MM.1S (cell line): ENCODE data around the gene STX3.

Source experiments
- DNase-seq: peaks from one replicate; pipeline ENCODE4 v3.0.0-alpha.2; 2015
- H2AFZ ChIP-seq: fragments of 300-600 bp; sonication (generic); 2 replicates; pipeline ENCODE4 v1.6.0; 2016; ENCODE audit warnings: antibody characterized with exemption, low read length
- H3F3A ChIP-seq: fragments of 300-600 bp; sonication (generic); 2 replicates; pipeline ENCODE4 v1.6.1; 2016; ENCODE audit warnings: mild to moderate bottlenecking, antibody characterized with exemption, low read length, moderate library complexity, mixed read lengths; ENCODE audit not compliant: insufficient read depth
- H3K27ac ChIP-seq: fragments of 300-600 bp; sonication (generic); 2 replicates; pipeline ENCODE4 v1.5.1; 2016; ENCODE audit warnings: mild to moderate bottlenecking, low read length
- H3K27me3 ChIP-seq: fragments of 300-600 bp; sonication (generic); replicated peaks from 2 replicates; pipeline ENCODE4 v1.6.0; 2016; ENCODE audit warnings: low read length; ENCODE audit not compliant: insufficient read depth
- H3K36me3 ChIP-seq: fragments of 300-600 bp; sonication (generic); replicated peaks from 2 replicates; pipeline ENCODE4 v1.6.1; 2016; ENCODE audit warnings: mild to moderate bottlenecking, low read length, mixed read lengths; ENCODE audit not compliant: insufficient read depth
- H3K4me1 ChIP-seq: fragments of 300-600 bp; sonication (generic); 2 replicates; pipeline ENCODE4 v1.6.1; 2016; ENCODE audit warnings: low read length, mixed read lengths
- H3K4me2 ChIP-seq: fragments of 300-600 bp; sonication (generic); 2 replicates; pipeline ENCODE4 v1.6.0; 2016; ENCODE audit warnings: low read depth, low read length
- H3K4me3 ChIP-seq: fragments of 300-600 bp; sonication (generic); 2 replicates; pipeline ENCODE4 v1.5.1; 2016; ENCODE audit warnings: low read length, mixed read lengths
- H3K79me2 ChIP-seq: fragments of 300-600 bp; sonication (generic); 2 replicates; pipeline ENCODE4 v1.6.1; 2016; ENCODE audit warnings: mixed run types, low read length, mixed read lengths
- H3K9ac ChIP-seq: fragments of 300-600 bp; sonication (generic); 2 replicates; pipeline ENCODE4 v1.6.1; 2016; ENCODE audit warnings: low read length, mixed read lengths
- H3K9me2 ChIP-seq: fragments of 300-600 bp; sonication (generic); replicated peaks from 2 replicates; pipeline ENCODE4 v1.6.1; 2016; ENCODE audit warnings: mild to moderate bottlenecking, low read length, mixed read lengths; ENCODE audit not compliant: insufficient read depth
- H3K9me3 ChIP-seq: fragments of 300-600 bp; sonication (generic); replicated peaks from 2 replicates; pipeline ENCODE4 v1.6.1; 2016; ENCODE audit warnings: mild to moderate bottlenecking, low read length, mixed read lengths; ENCODE audit not compliant: insufficient read depth
- H4K20me1 ChIP-seq: fragments of 300-600 bp; sonication (generic); 2 replicates; pipeline ENCODE4 v1.6.1; 2016; ENCODE audit warnings: mild to moderate bottlenecking, low read length, moderate library complexity, mixed read lengths; ENCODE audit not compliant: insufficient read depth
- CTCF ChIP-seq: fragments of 300-600 bp; sonication (generic); IDR thresholded peaks from 2 replicates; pipeline ENCODE4 v1.5.1; 2016; ENCODE audit warnings: antibody characterized with exemption, low read length, mixed read lengths
- EZH2 ChIP-seq: fragments of 300-600 bp; sonication (generic); optimal IDR thresholded peaks from 2 replicates; pipeline ENCODE3; 2017; ENCODE audit warnings: low read depth, mild to moderate bottlenecking, antibody characterized with exemption, low read length, mixed read lengths
- EZH2phosphoT487 ChIP-seq: fragments of 300-600 bp; sonication (generic); IDR thresholded peaks from 2 replicates; pipeline ENCODE4 v1.6.1; 2018; ENCODE audit warnings: antibody characterized with exemption, low read length

The STX3 gene

GRCh38 chr11:59716051-59716450 lies 39.1 kb upstream of the STX3 start:
- no peak overlapping the region for H3K27ac ChIP-seq
- H3K4me1 ChIP-seq, result no peaks in the 10 kb centered on the region
- TF ChIP-seq EZH2 (no peak), CTCF (no peak), EZH2phosphoT487 (no peak)
- no peaks in the 10 kb centered on the region for H3K36me3 ChIP-seq
- no peak overlapping the region for H2AFZ ChIP-seq
- H3K27me3 ChIP-seq, result no peaks in the 10 kb centered on the region
- no peaks in the 10 kb centered on the region for H3F3A ChIP-seq
- H3K4me2 ChIP-seq, result no peak overlapping the region
- H4K20me1 ChIP-seq, result no peaks in the 10 kb centered on the region
- no peak overlapping the region for H3K4me3 ChIP-seq
- H3K9me2 ChIP-seq, result no peaks in the 10 kb centered on the region
- no peak for DNase-seq
- H3K9ac ChIP-seq, result no peak overlapping the region
- H3K9me3 ChIP-seq, result no peaks in the 10 kb centered on the region
- H3K79me2 ChIP-seq, result no peaks in the 10 kb centered on the region

GRCh38 chr11:59719556-59719955 lies 35.6 kb upstream of the STX3 start:
- Histone ChIP-seq H3F3A (no peaks in the 10 kb centered on the region), H4K20me1 (no peaks in the 10 kb centered on the region), H3K36me3 (no peaks in the 10 kb centered on the region), H3K27ac (no peak overlapping the region), H3K27me3 (no peaks in the 10 kb centered on the region), H3K4me2 (no peak overlapping the region), H3K4me1 (no peaks in the 10 kb centered on the region), H3K9me2 (no peaks in the 10 kb centered on the region), H3K9me3 (no peaks in the 10 kb centered on the region), H3K4me3 (no peak overlapping the region), H3K9ac (no peak overlapping the region), H2AFZ (no peak overlapping the region), H3K79me2 (no peaks in the 10 kb centered on the region)
- TF ChIP-seq CTCF, result no peak
- TF ChIP-seq EZH2, result no peak
- TF ChIP-seq EZH2phosphoT487, result no peak
- DNase-seq, result no peak

- Histone ChIP-seq H3K36me3 (no peaks in the 10 kb centered on the region), H3K4me3 (no peak overlapping the region), H3F3A (no peaks in the 10 kb centered on the region), H2AFZ (no peak overlapping the region), H4K20me1 (no peaks in the 10 kb centered on the region), H3K9me2 (no peaks in the 10 kb centered on the region), H3K4me1 (no peaks in the 10 kb centered on the region), H3K9me3 (no peaks in the 10 kb centered on the region), H3K27ac (no peak overlapping the region), H3K27me3 (no peaks in the 10 kb centered on the region), H3K79me2 (no peaks in the 10 kb centered on the region), H3K9ac (no peak overlapping the region), H3K4me2 (no peak overlapping the region)
- no peak for DNase-seq
- no peak for TF ChIP-seq CTCF
- TF ChIP-seq EZH2, result no peak
- no peak for TF ChIP-seq EZH2phosphoT487
Measured at GRCh38 chr11:59724066-59724465, 31.1 kb upstream of the STX3 start.
